NCI-H1092 (cell line): ENCODE measurements around the gene MAPKAP1.

ENCODE experiments used
- DNase-seq: peaks from one replicate; lab custom pipeline; 2025; lab: John Stamatoyannopoulos, UW

MAPKAP1 gene

DNA sequence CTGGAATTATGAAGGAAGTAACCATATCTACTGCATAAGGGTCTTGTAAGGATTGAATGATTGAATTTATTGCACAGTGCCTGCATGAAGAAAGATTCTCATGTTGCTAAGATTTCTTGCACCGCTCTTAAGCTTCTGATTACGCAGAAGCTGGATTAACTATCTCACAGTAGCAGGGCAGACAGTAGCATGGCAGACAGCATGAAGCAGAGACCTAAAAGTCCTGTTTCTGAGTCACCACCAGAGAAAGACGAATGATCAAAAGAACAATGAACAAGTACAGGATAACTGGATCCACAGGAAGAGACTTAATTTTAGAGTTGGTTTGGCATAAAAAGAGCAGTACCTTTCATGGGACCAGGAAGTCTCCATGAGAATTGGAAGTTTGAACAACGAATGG is 142.4 kb downstream of the MAPKAP1 start:
- no peak for DNase-seq

DNA sequence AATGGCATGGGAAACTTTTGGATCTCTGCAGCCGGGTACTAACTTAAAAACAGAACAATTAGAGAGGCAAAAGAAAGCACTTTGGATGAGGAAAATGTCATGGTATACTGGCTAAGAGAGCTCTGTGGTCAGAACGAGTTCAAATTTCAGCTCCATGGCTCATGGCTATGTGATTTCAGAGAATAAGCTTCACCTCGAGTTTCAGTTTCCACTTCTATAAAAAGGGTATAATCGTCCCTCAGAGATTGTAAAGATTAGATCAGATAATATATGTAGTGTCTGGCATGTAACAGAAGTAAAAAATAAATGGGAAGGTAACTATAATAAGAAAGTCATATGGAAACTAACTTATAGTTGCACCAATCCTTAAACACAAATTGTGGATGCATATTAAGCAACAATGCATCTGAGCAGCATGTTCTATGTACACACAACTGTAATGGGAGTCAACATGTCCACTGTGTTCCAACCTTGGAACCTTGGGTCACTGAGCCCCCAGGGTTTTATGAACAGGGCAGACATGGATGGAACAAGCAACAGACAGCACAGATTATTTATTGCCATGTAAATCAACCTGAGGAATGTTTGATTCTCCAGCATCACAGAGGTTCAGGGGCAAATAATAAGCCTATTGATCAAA is 145.4 kb downstream of the MAPKAP1 start:
- DNase-seq, result no peak

DNA sequence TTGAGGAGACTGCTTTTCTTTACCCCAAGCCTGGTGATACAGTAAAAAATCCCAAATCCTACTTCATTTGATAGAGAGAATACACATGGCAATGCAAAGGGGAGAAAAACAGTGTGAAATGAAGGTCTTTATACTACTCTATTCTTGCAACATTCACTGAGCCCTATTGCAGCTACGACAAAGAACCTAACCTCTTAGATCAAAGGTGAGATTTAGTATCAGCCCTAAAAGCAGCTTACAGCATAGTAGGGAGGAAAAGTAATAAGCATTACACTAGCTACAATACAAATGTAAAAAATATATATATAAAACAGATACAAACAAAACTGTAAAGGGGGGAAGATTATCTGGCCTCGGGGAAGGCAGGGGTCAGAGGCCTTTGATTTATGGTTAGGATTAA is 147.1 kb downstream of the MAPKAP1 start:
- no peak for DNase-seq

DNA sequence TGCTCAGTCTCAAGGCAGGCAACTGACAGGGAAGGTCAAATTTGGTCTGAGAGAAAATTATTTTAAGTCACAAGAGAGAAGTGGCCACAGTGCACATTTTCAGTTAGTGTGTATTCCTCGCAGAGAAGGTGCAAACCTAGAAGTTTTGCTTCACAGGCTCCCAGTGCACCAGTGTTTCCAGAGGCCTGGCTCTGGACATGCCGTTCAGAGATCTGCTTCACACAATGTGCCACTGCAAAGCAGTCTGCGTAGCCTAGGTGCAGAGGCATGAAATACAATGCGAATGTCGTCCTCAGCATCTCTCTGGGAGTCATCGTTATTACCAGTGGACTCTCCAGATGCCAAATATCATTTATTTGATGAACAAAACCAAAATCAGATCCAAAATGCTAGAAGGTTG is 147.8 kb downstream of the MAPKAP1 start:
- DNase-seq, result no peak

DNA sequence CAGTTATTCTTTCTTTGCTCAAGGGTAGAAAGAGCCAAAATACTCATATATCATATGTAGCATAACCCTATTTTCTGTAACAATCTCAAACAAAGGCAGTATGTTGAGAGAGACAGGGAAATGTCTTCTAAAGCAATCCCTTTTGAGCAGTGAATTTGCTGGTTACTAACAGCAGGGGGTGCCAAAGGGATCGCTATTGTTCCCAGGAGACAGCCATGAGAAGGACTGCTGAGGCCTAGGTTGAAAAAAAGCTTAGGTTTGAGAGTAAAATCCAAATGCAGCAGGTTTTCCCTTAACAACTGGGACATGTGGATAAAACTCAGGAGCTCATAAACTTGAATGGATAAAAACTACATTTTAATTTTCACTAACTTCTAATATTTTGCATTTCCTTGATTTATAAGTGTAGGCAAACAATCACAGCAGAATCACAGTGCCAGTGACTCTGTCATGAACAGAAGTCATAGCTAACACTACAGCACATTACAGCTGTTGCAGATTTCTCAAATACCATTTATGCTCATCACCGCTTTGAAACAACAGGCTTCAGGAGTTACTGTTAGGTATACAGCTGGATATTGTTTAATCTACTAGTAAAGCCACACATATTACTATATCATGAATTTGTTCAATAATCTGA is 148.4 kb downstream of the MAPKAP1 start:
- peak; percentile 58 for DNase-seq

DNA sequence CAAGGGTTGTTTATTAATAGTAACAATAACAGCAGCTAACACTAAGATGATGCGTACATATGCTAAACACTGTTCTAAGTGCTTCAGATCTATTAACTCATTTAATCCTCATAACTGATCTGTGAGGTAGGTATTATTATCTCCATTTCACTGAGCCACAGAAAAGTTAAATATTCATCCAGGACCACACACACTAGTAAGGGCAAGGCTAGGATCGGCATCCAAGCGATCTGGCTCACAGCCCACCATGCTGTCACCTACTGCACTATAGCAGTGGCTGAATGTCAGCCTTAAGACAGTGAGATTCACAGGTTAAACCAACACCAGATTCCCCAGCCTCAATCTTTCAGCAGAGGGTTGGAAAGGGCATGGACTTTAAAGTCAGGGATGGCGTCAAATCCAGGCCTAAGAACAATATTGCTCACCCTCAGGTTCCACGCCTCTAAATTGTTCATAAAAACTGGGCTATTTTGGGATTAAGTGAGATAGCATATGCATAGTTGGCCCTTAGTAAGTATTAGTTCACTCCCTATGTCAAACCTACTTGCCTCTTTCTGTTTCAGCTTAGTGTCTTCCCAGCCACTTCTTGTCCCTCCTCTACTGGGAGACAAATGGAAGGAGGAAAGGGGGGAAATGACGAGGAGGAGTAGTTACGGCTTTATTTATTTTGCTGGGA is 150.8 kb downstream of the MAPKAP1 start:
- no peak for DNase-seq

DNA sequence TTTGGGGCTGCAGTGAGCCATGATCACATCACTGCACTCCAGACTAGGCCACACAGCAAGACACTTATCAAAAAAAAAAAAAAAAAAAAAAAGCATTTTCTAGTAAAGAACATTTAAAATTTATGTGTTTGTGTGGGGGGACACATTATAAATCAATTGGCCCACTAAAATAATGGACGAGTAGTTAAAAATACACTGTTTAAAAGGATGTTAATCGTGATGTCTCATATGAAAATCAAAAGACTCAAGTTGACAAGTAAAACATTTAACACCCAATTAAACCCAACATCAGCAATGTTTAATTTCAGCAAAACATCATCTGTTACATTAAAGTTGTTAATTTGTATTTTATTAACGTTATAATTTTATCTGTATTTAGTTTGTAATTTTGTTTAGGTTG is 152.3 kb downstream of the MAPKAP1 start:
- DNase-seq, result no peak

DNA sequence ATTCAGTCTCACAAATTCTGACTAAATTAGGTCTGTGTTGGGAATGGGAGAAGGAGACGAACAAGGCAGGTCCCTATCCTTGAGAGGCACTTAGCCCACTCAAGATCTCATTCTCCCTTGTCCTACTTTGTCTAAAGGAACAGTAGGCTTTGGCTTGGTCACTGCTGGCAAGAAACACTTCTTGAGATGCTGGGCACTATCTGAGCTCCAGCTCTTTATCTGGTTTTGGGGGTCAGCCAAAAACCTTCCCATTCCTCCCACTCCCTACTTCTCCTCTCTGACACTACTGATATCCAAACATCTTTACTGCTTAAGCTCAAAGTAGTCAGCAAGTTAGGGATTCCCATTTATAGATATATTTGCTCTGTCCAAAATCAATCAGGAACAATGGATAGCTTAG is 155.2 kb downstream of the MAPKAP1 start:
- no peak for DNase-seq

DNA sequence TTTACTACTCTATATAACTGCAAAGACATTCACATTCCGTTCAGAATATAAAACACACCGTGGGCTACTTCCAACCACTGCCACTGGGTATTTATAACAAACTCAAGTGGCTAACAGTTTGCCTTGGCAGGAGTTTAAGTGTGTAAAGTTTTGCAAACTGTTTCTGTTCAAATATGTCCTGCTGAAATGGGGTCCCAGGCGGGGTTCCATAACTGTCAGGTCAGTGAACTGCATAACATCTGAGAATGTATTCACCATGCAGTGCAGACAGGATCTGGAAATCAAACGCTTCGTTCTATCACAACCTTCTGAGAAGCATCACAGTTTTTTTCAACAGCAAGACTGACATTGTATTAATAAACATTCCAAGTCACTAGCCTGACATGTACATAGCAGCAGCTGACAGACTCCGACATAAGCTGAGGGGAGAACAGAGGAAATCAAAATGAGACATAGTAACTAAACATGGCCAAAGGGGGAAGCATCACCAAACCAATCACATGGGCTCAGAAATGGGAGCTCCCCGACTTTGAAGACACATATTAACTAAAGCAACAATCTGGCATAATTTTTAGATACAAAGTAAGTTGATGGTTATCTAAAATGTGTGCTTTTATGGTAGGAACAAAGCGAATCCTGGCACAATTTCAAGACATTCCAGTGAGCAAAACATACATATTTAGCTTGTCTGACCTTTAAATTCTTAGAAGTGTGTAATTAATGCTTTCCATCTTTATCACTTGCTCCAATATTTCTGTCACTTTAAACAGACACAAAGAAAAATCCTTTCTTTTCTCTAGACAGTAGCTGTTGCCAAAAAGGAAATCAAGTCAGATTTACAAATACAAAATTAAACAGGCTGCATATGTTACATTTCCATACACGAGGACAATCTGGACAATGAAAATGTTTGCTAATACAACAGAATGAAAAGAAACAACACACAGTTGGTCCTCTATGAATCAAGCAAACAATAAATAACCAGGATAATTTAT is 156.8 kb downstream of the MAPKAP1 start:
- no peak for DNase-seq

DNA sequence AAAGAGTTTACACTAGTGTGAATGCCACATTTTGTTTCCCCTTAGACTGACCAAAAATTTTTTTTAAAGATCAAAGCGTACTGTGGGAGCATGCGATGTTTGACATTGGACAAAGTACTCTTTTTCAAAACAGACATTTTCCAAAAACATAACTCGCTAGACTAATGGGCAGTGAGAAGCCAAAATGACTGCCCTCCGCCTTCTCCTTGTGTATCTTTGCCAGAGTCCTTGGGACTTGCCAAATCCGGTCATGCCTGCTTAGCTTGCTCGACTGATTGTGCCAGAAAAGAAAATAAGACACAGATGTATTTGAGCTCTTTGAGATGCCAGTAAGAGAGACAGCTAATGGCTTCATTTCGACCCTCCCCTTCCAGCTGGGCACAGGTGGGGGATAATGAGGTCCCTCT is 157.5 kb downstream of the MAPKAP1 start:
- peak; percentile 42 for DNase-seq

DNA sequence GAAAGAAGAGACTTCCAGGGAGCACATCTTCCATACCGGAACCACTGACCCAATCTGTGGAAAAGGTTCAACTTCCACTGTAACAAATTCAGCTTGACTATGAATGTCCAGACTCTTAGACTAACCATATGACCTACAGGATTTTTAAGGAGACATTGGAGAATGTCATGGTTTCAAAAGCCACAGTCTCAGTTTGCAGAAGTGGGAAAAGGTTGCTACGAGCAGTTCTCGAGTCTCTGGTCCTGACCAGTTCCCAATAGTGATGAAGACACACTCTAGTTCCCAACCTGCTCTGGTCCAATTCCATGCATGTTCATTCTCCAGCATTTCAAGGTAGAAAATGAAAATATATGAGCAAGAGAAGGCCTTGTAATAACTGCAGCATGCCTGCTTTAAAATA is 158.0 kb downstream of the MAPKAP1 start:
- DNase-seq, result no peak

DNA sequence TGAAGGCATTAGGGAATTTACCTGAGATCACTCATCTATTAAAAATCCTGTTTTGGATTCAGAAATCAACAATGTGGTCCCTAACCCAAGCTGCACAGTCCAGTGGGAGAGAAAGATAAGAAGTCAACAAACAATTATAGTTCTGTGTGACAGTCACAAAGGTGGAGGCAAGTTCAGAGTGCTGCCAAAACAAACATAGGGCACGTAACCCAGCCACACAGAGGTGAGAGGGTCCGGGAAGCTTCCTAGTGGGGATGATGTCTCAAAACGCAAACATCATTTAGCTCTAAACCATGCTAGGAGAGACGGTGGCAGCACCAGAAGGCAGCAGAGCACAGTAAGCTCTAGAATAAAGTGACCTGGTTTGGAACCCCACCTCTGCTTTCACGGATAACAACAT is 158.9 kb downstream of the MAPKAP1 start:
- DNase-seq, result no peak

DNA sequence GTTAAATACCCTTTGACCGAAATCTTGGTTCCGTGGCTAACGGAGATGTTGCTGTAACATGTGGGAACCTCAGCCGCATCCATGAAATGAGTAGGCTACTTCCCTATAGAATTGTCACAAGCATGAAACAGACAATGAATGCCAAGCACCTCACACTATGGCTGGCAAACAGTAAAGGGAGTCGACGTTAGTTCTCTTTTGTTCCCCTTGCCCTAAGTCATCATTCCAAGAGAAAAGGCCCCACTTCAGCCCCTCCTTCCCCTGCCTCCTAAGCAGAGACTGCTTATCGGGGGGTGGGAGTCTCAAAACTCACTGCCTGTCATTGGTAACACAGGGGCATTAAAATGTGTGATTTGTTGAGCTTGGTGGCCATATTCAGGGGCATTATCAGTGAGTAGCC is 159.6 kb downstream of the MAPKAP1 start:
- no peak for DNase-seq

DNA sequence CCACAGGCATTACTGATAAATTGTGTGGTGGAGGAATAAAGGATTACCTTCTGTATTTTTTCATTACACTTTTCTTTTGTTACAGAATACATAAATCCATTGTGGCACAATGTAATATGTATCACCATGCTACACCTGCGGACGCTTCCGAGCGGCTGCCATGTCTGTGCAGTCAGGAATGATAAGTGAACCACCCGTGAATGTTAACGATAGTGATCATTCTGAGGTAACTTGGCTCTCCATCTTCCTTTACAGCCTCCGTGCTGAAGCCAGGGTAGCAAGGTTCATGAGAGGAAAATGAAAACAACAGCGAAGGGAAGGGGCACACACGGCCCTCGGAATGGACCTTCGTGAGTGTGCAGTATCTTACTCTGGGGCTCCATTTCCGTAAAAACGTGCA is 161.2 kb downstream of the MAPKAP1 start:
- DNase-seq, result no peak

DNA sequence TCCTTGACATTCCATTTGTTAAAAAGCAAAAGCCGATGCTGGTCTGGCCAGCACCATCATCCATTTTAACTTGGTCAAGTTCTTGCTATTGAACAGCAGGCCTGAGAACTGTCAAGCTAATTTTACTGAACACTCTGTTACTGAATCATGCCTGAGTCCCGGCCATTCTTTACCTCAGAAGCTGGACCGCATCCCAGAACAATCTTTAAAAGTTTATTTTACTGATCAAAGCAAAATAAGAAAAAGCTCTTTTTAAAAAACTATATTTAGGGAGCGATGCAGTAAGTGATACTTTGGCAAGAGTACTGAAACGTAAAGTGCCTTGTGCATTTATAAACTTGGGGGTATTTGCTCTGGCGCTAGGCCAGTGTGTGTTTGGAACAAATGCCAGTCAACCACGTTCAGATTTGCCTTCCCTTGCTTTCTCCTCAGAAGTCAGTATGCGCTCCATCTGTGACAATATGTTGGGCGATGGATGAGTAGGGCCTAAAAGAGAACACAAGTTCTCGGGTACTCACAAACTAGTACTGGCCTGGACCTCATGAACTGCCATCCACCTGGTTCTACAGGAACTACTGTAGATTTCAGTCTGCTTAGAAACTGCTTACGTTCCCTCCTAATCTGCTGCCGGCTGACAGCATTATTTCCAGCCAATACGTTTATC is 161.9 kb downstream of the MAPKAP1 start:
- no peak for DNase-seq

DNA sequence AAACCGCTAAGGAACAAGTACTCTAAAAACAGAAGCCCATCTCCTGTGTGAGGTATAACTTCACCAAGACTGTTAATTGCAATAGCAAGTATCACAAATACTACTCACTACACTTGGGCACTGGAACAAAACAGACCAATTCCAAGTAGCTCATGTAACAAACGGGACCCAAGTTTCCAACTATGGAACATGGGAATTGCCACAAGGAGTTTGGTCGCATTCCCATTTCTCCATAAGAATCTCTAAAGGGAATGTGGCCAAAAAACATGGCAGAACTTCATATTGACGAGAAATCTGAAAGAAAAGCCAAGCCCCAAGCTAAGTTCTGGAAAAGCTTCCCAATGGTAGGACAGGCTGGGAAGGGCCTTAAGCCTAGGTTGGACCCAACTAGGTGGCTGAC is 162.5 kb downstream of the MAPKAP1 start:
- no peak for DNase-seq

DNA sequence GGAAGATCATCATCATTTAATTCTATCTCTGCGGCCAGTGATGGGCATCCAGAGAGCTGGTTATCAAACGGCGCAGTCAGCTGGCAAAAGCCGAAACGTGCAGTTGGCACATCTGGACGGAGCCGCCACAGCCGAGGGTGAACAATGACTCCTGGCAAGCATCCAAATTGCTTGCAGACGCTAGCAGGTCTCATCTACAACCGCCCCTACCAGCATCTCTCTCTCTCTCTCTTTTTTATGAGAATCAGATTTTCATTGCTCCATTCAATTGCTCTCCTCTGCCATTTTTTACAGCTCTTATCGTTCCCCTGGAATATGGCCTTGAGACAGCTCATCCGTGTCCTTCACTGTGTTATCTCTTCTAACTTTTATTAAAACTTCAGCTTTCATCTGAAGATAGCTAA is 165.2 kb downstream of the MAPKAP1 start:
- peak; percentile 92 for DNase-seq

DNA sequence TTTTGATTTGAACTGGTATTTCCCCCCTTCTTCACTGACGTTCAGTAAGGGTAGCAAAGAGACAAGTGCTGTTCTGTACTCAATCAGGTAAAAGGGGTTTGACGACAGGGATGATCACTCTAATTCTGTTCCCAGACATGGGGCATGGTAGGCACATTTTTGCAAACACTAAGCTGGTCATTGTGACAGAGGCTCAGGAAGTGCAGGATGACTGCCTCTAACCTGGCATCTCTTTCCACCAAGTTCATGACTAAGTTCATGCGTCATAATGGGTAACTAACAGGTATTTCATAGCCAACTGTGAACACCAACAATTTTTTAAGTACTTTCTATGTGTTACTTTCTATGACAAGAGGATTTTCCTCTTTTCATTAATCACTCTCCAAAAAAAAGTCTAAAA is 166.5 kb downstream of the MAPKAP1 start:
- DNase-seq, result no peak

DNA sequence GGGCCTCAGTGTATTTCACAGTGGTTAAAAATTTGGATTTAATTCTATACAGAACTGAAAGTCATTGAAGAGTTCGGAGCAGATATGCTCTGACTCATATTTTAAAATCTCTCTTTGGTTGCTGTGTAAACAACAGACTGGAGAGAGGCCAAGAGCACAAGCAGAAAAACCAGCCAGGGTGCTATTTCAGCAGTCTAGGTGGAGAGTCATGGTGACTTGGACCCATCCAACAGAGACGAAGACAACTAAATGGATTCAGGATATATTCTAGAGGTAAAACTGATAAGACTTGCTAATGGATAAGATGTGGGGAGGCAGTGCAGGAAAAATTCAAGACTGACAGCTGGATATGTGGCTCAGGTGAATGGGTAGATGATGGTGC is 168.9 kb downstream of the MAPKAP1 start:
- DNase-seq, result peak; percentile 52

DNA sequence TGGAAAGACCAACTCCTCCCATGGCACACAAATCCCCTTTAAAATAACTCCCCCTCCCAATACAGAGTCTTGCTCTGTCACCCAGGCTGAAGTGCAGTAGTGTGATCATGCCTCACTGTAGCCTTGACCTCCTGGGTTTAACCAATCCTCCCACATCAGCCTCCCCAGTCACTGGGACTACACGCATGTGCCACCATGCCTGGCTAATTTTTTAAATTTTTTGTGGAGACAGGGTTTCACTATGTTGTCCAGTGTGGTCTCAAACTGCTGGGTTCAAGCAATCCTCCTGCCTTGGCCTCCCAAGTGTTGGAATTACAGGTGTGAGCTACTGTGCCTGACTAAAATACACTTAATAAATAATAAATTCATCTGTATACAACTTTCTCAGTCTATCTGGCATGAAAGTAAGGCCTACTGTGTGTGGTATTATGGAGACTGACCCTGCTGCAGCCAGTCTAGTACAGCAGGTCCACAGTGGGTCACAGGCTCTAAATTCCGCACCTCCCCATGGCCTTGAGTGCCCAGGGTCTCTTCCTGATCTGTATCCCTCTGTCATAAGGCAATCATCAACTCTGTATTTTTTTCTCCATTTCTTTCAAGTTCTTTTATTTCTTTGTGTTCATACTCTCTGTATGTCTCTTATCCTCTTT is 169.4 kb downstream of the MAPKAP1 start:
- DNase-seq, result no peak

DNA sequence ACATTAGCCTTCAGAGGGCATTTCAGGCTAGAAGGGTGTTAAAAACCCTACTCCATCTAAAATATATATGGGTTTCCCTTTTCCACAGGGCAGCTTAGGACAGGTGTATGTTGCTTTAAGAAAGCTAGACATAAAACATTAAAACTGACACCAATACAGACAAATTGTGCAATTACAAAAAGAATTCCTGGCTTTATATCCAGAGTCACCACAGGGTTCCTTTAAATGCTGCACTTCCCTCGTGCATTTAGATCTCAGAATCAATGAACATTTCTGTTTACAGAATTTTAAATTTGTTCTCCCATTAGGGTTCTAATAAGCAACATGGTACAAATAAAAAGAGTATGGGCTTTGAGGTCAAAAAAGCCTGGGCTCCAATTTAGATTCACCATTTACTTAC is 170.2 kb downstream of the MAPKAP1 start:
- no peak for DNase-seq
